Loucy (cell line): ENCODE results near the gene ZDHHC14.

Experiments used
- H2AFZ ChIP-seq: fragments of 200-600 bp; sonication (generic); 2 replicates; pipeline ENCODE4 v1.6.0; 2016; ENCODE audit warnings: antibody characterized with exemption, mild to moderate bottlenecking, low read length, moderate library complexity
- H3F3A ChIP-seq: fragments of 200-600 bp; 2 replicates; pipeline ENCODE4 v1.6.0; 2016; ENCODE audit warnings: antibody characterized with exemption, low read depth, mild to moderate bottlenecking
- H3K27me3 ChIP-seq: fragments of 200-600 bp; sonication (generic); 2 replicates; pipeline ENCODE4 v1.6.1; 2014; ENCODE audit warnings: low read length, mild to moderate bottlenecking; ENCODE audit not compliant: insufficient read depth, poor library complexity, severe bottlenecking
- H3K36me3 ChIP-seq: fragments of 200-600 bp; sonication (generic); 2 replicates; pipeline ENCODE4 v1.6.1; 2016; ENCODE audit warnings: low read length; ENCODE audit not compliant: insufficient read depth
- H3K4me1 ChIP-seq: fragments of 200-600 bp; sonication (generic); 2 replicates; pipeline ENCODE4 v1.5.1; 2014; ENCODE audit warnings: low read length, mild to moderate bottlenecking; ENCODE audit not compliant: insufficient read depth, poor library complexity, severe bottlenecking
- H3K4me2 ChIP-seq: fragments of 200-600 bp; sonication (generic); 2 replicates; pipeline ENCODE4 v1.6.0; 2014; ENCODE audit warnings: antibody characterized with exemption, low read length, low read depth, mild to moderate bottlenecking; ENCODE audit not compliant: poor library complexity, severe bottlenecking
- H3K4me3 ChIP-seq: fragments of 200-600 bp; sonication (generic); 2 replicates; pipeline ENCODE4 v1.5.1; 2014; ENCODE audit warnings: low read length, mild to moderate bottlenecking, mixed read lengths; ENCODE audit not compliant: poor library complexity, severe bottlenecking
- H3K79me2 ChIP-seq: fragments of 200-600 bp; sonication (generic); 2 replicates; pipeline ENCODE4 v1.6.1; 2014; ENCODE audit warnings: low read length; ENCODE audit not compliant: insufficient read depth
- H3K9ac ChIP-seq: fragments of 200-600 bp; sonication (generic); 2 replicates; pipeline ENCODE4 v1.6.0; 2014; ENCODE audit warnings: mild to moderate bottlenecking, low read depth, low read length, moderate library complexity; ENCODE audit not compliant: poor library complexity, severe bottlenecking
- H3K9me2 ChIP-seq: fragments of 200-600 bp; sonication (generic); replicated peaks from 2 replicates; pipeline ENCODE4 v1.6.1; 2016; ENCODE audit warnings: low read depth, low read length, mixed read lengths
- H3K9me3 ChIP-seq: fragments of 200-600 bp; sonication (generic); 2 replicates; pipeline ENCODE4 v1.6.1; 2014; ENCODE audit warnings: mild to moderate bottlenecking, antibody characterized with exemption, low read length, low read depth; ENCODE audit not compliant: insufficient read depth
- H4K20me1 ChIP-seq: fragments of 200-600 bp; sonication (generic); 2 replicates; pipeline ENCODE4 v1.6.0; 2014; ENCODE audit warnings: antibody characterized with exemption, low read length, mild to moderate bottlenecking; ENCODE audit not compliant: insufficient read depth, poor library complexity, severe bottlenecking
- EZH2phosphoT487 ChIP-seq: fragments of 200-600 bp; IDR thresholded peaks from 2 replicates; pipeline ENCODE4 v1.6.1; 2018; ENCODE audit warnings: antibody characterized with exemption, mild to moderate bottlenecking, moderate library complexity, borderline replicate concordance
- TF ChIP-seq, protein P1 (sequence below): fragments of 200-600 bp; sonication (generic); conservative IDR thresholded peaks from 2 replicates; pipeline ENCODE4 v1.5.1; 2014; ENCODE audit warnings: mild to moderate bottlenecking, antibody characterized with exemption, low read length

ZDHHC14 gene

DNA sequence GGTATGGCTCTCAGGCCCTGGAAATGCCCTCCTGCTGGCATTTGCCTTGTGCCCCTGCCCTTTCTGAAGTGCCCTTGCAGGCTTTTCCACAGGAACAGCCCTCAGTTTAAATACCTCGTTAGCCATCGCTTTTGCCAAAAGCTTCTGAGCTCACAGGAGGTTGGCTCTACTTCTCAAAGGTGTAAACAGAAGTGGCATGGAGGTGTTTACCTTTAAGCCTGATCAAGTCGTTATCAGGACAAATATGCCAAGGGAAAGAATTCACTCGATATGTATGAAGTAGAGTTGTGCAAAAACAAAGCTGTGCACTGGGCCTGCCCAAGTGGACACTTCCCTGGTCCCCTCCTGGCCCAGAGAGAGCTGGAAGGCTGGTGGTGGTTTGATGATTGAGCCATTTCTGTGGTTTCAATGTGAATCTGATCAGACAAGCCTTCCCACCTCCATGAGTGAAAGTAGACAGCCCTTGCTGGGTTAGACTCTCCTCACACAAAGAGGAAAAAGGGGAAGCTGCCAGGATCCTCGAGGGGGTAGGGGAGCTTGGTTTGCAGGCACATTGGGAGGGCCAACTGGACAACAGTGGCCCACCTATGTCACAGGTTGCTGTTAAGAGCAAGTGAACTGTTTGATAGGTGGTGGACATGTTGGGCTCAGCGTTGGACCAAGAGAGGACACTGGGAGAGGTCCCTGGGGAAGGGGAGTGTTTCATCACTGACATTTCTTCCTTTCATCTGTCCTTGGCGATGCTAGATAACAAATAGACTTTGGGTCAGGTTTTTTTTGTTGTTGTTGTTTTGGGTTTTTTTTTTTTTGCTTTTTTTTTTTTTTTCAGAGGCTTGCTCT lies 98.7 kb downstream of the ZDHHC14 start:
- Histone ChIP-seq H3K36me3 (no peaks in the 10 kb centered on the region), H3F3A (no peaks in the 10 kb centered on the region), H4K20me1 (no peaks in the 10 kb centered on the region), H3K27me3 (no peaks in the 10 kb centered on the region), H3K9me2 (no peaks in the 10 kb centered on the region), H3K9ac (no peak overlapping the region), H3K4me1 (no peaks in the 10 kb centered on the region), H3K4me2 (no peak overlapping the region), H3K4me3 (no peak overlapping the region), H2AFZ (no peak overlapping the region), H3K79me2 (no peaks in the 10 kb centered on the region), H3K9me3 (no peaks in the 10 kb centered on the region)
- TF ChIP-seq EZH2phosphoT487: no peak
- TF ChIP-seq, protein P1, sequence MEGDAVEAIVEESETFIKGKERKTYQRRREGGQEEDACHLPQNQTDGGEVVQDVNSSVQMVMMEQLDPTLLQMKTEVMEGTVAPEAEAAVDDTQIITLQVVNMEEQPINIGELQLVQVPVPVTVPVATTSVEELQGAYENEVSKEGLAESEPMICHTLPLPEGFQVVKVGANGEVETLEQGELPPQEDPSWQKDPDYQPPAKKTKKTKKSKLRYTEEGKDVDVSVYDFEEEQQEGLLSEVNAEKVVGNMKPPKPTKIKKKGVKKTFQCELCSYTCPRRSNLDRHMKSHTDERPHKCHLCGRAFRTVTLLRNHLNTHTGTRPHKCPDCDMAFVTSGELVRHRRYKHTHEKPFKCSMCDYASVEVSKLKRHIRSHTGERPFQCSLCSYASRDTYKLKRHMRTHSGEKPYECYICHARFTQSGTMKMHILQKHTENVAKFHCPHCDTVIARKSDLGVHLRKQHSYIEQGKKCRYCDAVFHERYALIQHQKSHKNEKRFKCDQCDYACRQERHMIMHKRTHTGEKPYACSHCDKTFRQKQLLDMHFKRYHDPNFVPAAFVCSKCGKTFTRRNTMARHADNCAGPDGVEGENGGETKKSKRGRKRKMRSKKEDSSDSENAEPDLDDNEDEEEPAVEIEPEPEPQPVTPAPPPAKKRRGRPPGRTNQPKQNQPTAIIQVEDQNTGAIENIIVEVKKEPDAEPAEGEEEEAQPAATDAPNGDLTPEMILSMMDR: no peak

DNA sequence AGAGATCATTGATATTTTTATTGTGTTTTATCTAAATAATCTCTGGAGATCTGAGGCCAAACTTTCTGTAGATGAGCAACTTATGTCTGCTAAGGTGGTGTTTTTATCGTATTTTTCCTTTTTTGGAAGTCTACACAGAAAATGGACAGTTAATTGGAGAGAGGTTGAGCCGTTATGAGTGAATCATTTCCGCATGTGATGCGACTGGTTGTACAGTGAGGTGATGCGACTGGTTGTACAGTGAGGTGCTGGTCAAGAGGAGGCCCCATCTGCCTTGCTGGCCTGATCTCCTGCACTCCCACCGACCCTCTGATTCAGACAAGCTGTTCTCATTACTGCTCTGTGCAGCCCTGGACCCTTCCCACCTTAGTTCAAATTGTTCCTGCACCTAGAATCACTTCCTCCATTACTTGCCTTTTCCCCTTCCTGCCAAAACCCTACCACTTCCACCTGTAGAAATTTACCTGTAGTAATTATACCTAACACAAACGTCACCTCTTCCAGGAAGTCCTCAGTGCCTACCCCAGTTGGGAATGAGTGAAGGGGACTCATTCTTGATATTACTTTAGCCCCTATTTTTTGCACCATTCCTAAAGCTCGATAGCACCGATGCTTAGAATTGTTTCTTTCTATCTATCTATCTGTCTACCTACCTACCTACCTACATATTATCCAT lies 100.3 kb downstream of the ZDHHC14 start:
- Histone ChIP-seq H4K20me1 (no peaks in the 10 kb centered on the region), H3K4me1 (no peaks in the 10 kb centered on the region), H3K9me3 (no peaks in the 10 kb centered on the region), H3K79me2 (no peaks in the 10 kb centered on the region), H3K4me2 (no peak overlapping the region), H3F3A (no peaks in the 10 kb centered on the region), H2AFZ (no peak overlapping the region), H3K4me3 (no peak overlapping the region), H3K9me2 (no peaks in the 10 kb centered on the region), H3K9ac (no peak overlapping the region), H3K27me3 (no peaks in the 10 kb centered on the region), H3K36me3 (no peaks in the 10 kb centered on the region)
- TF ChIP-seq, protein P1: no peak
- no peak for TF ChIP-seq EZH2phosphoT487

DNA sequence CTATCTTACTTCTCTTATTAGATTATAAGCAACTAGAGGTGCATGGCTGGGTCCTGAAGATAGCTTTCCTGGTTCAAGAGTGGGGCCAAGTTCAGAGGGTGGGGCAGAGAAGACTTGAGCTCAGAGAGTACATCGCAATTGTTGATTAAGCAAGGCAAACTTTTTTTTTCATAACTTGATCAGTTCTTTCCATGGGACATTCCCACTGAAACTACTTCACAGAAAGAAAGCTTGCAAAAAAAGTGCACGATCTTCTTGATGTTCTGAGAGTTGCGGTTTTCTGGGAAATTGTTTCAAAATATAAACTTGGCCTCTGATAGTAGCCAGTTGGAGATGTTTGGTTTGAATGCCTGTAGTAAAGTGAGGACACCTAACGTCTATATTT lies 100.9 kb downstream of the ZDHHC14 start:
- H2AFZ ChIP-seq: no peak overlapping the region
- no peak overlapping the region for H3K9ac ChIP-seq
- no peaks in the 10 kb centered on the region for H3K9me3 ChIP-seq
- no peak overlapping the region for H3K4me3 ChIP-seq
- no peaks in the 10 kb centered on the region for H4K20me1 ChIP-seq
- no peaks in the 10 kb centered on the region for H3K9me2 ChIP-seq
- no peak overlapping the region for H3K4me2 ChIP-seq
- no peak for TF ChIP-seq EZH2phosphoT487
- TF ChIP-seq, protein P1: no peak
- no peaks in the 10 kb centered on the region for H3K27me3 ChIP-seq
- H3K79me2 ChIP-seq: no peaks in the 10 kb centered on the region
- peaks cover 5% of the 10 kb centered on the region for H3K4me1 ChIP-seq
- H3K36me3 ChIP-seq: no peaks in the 10 kb centered on the region
- H3F3A ChIP-seq: no peaks in the 10 kb centered on the region
